Activated T-cell treated with anti-CD3 and anti-CD28 coated beads, Interleukin-2, amount 50 U/mL, for 72 hours (primary cell): ENCODE results near the gene FGFR3. TPM values are rescaled to one million over a fixed set of nuclear protein-coding genes. Genes with fewer than 3 reads are reported as not detected.

Source experiments
- ATAC-seq, 2 donors: fragments of 150-1000 bp; cut with Tn5 transposase; replicated peaks in 1 of 2; 2 replicates each; pipeline ENCODE4 v1.10.0; 2021; ENCODE audit warnings: moderate library complexity in 2 of 2, mild to moderate bottlenecking in 1 of 2
- DNase-seq, 2 donors: peaks; one replicate each; pipeline ENCODE4 v3.0.0; 2021 to 2022; ENCODE audit warnings: mixed read lengths in 1 of 2
- H3K27ac Mint-ChIP-seq: one replicate; pipeline ENCODE4 v1.8.0; 2022; ENCODE audit warnings: mild to moderate bottlenecking, moderate library complexity, mixed read lengths
- H3K27me3 Mint-ChIP-seq: one replicate; pipeline ENCODE4 v1.8.0; 2022; ENCODE audit warnings: low read depth, mixed read lengths
- H3K36me3 Mint-ChIP-seq, 2 donors: one replicate each; pipeline ENCODE4 v1.8.0; 2022; ENCODE audit warnings: mixed read lengths in 2 of 2, mild to moderate bottlenecking in 1 of 2; ENCODE audit not compliant: insufficient read depth in 2 of 2
- H3K4me1 Mint-ChIP-seq: one replicate; pipeline ENCODE4 v1.8.0; 2022; ENCODE audit warnings: low read depth, mixed read lengths
- H3K4me3 Mint-ChIP-seq, 2 donors: one replicate each; pipeline ENCODE4 v1.8.0; 2022; ENCODE audit warnings: mild to moderate bottlenecking in 2 of 2, mixed read lengths in 2 of 2, moderate library complexity in 2 of 2
- H3K9me3 Mint-ChIP-seq, 2 donors: one replicate each; pipeline ENCODE4 v1.8.0; 2022; ENCODE audit warnings: mixed read lengths in 2 of 2
- total RNA-seq, 2 donors: library from RNA; stranded (reverse); gene quantifications; one replicate each; pipeline ENCODE4 v1.2.3, GENCODE V29; 2022

FGFR3 gene
- total RNA-seq, 2 donors from 2014 or later, result 0.36 TPM; not detected in 1

DNA sequence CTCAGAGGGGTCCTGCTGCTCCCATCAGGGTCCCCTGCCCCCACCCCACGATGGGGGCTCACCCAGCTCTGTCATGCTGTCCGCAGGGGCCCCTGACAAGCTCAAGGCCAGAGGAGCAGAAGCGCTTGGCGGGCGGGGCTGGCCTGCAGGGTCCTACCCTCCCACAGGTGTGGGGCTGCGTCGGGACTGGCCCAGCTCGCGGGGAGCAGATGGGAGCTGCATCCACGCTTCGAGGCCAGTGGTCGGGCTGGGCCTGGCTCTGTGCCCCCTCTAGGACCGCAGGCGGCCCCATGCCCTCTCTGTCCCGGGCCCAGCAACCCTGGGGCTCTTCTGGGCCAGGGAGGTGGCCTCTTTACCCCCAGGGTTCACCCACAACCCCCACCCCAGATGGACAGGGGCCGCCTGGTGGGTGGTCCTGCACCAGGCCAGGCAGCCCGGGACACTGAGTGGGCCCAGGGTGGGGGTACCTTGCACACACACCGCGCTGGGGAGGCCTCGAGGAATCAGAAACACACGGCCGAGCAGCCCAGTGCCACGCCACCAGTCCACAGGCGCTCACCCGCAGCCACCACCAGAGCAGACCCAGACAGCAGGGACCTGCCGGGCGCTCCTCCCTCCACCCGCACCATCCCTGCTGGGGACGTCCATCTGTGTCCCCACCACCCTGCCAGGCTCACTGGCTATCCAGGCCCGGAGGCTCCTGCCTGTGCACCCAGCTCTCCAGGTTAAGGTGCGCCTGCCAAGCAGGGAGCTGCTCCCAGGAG is 41.8 kb upstream of the FGFR3 start:
- H3K27me3 Mint-ChIP-seq, result no peaks in the 10 kb centered on the region
- no peaks in the 10 kb centered on the region for H3K36me3 Mint-ChIP-seq
- no peaks in the 10 kb centered on the region for H3K9me3 Mint-ChIP-seq
- ATAC-seq, result no peak
- DNase-seq, result no peak
- H3K4me1 Mint-ChIP-seq, result no peaks in the 10 kb centered on the region
- no peak overlapping the region for H3K4me3 Mint-ChIP-seq
- H3K27ac Mint-ChIP-seq, result no peak overlapping the region

GRCh38 chr4:1751919-1752283 is 41.2 kb upstream of the FGFR3 start:
- no peaks in the 10 kb centered on the region for H3K27me3 Mint-ChIP-seq
- H3K9me3 Mint-ChIP-seq, result no peaks in the 10 kb centered on the region

GRCh38 chr4:1752284-1753041 is 40.6 kb upstream of the FGFR3 start:
- Mint-ChIP-seq H3K4me3 (peak overlapping the region in 1 of 2 donors; percentile 27), H3K27ac (no peak overlapping the region), H3K4me1 (no peaks in the 10 kb centered on the region), H3K36me3 (no peaks in the 10 kb centered on the region), H3K9me3 (no peaks in the 10 kb centered on the region), H3K27me3 (no peaks in the 10 kb centered on the region)
- peak; percentile 26 to 32 for ATAC-seq
- DNase-seq, result peak; percentile 49 to 57

More at GRCh38 chr4:1751919-1752283, 41.2 kb upstream of the FGFR3 start:
- Mint-ChIP-seq H3K4me1 (no peaks in the 10 kb centered on the region), H3K36me3 (no peaks in the 10 kb centered on the region), H3K4me3 (no peak overlapping the region), H3K27ac (no peak overlapping the region)
- no peak for ATAC-seq
- no peak for DNase-seq

DNA sequence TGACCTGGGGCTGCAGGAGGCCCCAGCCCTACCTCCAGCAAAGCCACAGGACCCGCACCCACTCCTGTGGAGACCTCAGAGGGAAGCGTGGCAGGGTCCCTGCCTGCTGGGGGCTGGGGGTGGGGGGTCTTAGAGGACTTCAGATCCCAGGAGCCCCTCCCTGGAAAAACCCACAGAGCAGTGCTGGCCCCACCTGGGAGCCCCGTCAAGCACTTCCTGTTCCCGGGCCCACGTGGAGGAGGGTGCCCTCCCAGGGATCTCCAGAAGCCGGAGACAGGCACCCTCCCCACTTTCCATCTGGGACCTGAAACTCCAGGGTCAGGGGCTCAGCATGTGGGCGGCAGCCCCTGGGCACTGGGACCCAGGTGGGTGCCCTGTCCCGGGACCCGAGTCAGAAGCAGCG is 39.8 kb upstream of the FGFR3 start:
- H3K9me3 Mint-ChIP-seq, result no peaks in the 10 kb centered on the region
- no peaks in the 10 kb centered on the region for H3K27me3 Mint-ChIP-seq
- no peak overlapping the region for H3K27ac Mint-ChIP-seq
- no peaks in the 10 kb centered on the region for H3K4me1 Mint-ChIP-seq
- no peak overlapping the region for H3K4me3 Mint-ChIP-seq
- ATAC-seq, result no peak
- H3K36me3 Mint-ChIP-seq, result no peaks in the 10 kb centered on the region
- DNase-seq, result no peak

DNA sequence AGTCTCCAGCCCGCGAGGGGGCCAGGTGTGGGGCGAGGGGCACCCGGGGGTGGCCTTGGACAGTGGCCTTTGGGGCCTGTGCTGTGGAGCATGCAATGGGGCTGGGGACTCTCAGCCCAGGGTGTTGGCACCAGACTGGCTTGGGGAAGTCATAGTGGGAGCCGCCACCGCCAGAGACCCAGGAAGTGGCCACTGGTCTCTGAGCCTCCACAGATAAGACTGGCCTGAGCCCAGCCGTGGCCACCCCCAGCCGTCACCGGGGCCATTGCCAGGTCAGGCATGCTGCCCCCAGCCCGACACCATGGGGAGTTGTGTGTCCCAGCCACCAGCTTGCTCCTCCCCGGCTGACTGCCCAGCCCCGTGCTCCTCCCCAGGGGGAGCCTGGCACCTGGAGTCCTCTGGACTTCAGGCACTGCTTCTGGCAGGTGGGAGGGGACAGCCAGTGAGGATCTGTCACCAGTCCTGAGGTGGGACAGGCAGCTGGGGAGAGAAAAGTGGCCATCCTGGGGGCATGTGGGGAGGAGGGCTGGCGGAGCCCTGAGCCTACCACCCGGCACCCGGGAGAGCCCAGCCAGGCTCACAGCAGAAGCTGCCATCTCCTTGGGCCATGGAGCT is 39.3 kb upstream of the FGFR3 start:
- DNase-seq, result no peak
- H3K27ac Mint-ChIP-seq, result no peak overlapping the region
- H3K36me3 Mint-ChIP-seq, result no peaks in the 10 kb centered on the region
- no peaks in the 10 kb centered on the region for H3K9me3 Mint-ChIP-seq
- H3K27me3 Mint-ChIP-seq, result no peaks in the 10 kb centered on the region
- ATAC-seq, result no peak
- no peak overlapping the region for H3K4me3 Mint-ChIP-seq
- no peaks in the 10 kb centered on the region for H3K4me1 Mint-ChIP-seq

GRCh38 chr4:1754336-1754735 is 38.8 kb upstream of the FGFR3 start:
- DNase-seq (no peak), ATAC-seq (no peak)
- no peaks in the 10 kb centered on the region for H3K36me3 Mint-ChIP-seq
- no peak overlapping the region for H3K27ac Mint-ChIP-seq
- no peaks in the 10 kb centered on the region for H3K9me3 Mint-ChIP-seq
- H3K27me3 Mint-ChIP-seq, result no peaks in the 10 kb centered on the region
- no peak overlapping the region for H3K4me3 Mint-ChIP-seq
- no peaks in the 10 kb centered on the region for H3K4me1 Mint-ChIP-seq

DNA sequence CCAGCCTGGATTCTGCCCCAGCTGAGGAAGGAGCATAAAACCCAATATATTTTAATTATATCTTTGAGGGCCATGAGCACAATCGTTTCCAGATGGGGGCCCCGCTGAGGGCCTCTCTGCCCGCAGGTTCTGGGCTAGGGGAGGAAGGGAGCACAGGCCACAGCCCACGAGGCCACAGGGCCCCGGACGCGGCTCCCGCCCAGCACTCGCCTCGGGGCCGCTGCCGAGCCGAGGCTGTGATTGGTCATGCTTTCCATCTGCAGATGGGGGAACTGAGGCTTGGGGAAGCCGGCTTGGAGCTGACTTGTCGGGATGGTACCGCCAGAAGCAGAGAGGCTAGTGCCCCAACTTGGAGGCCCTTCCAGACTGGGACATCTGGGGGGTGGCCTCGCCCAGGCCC is 37.8 kb upstream of the FGFR3 start:
- Mint-ChIP-seq H3K4me3 (no peak overlapping the region), H3K4me1 (no peaks in the 10 kb centered on the region), H3K36me3 (no peaks in the 10 kb centered on the region), H3K27me3 (no peaks in the 10 kb centered on the region), H3K9me3 (no peaks in the 10 kb centered on the region), H3K27ac (no peak overlapping the region)
- DNase-seq (no peak), ATAC-seq (no peak)

DNA sequence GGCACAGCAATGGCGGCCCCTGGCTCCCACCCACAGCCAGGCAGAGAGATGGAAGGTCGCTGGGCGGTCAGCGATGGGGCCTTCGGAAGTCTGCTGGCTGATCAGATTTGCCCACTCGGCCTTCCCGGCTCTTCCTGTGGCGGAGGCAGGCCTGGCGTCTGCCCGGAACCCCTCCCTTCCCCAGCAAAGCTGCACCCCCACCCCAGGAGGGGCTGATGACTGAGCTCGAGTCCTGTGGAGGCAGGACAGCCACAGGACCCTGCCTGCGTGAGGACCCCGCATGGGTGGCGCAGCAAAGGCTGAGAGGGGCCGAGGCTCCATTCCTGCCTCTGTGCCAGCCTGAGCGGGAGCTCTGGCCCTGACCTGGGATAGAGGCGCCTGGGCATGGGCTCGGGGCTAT is 37.0 kb upstream of the FGFR3 start:
- ATAC-seq (no peak), DNase-seq (no peak)
- H3K4me3 Mint-ChIP-seq, result no peak overlapping the region
- H3K9me3 Mint-ChIP-seq, result no peaks in the 10 kb centered on the region
- H3K27ac Mint-ChIP-seq, result no peak overlapping the region
- no peaks in the 10 kb centered on the region for H3K36me3 Mint-ChIP-seq
- no peaks in the 10 kb centered on the region for H3K4me1 Mint-ChIP-seq
- no peaks in the 10 kb centered on the region for H3K27me3 Mint-ChIP-seq

- no peaks in the 10 kb centered on the region for H3K36me3 Mint-ChIP-seq
These were observed 36.0 kb upstream of the FGFR3 start for GRCh38 chr4:1756893-1757779.

GRCh38 chr4:1757836-1758235 is 35.3 kb upstream of the FGFR3 start:
- H3K4me1 Mint-ChIP-seq, result peaks cover 4% of the 10 kb centered on the region
- H3K4me3 Mint-ChIP-seq, result no peak overlapping the region
- DNase-seq, result no peak
- H3K27me3 Mint-ChIP-seq, result peaks cover 6% of the 10 kb centered on the region
- H3K27ac Mint-ChIP-seq, result no peak overlapping the region
- ATAC-seq, result no peak
- H3K36me3 Mint-ChIP-seq, result no peaks in the 10 kb centered on the region
- H3K9me3 Mint-ChIP-seq, result no peaks in the 10 kb centered on the region

More at GRCh38 chr4:1756893-1757779, 36.0 kb upstream of the FGFR3 start:
- DNase-seq (no peak), ATAC-seq (no peak)
- Mint-ChIP-seq H3K27ac (no peak overlapping the region), H3K27me3 (no peaks in the 10 kb centered on the region), H3K4me1 (peaks cover under 1% of the 10 kb centered on the region), H3K9me3 (no peaks in the 10 kb centered on the region), H3K4me3 (no peak overlapping the region)

GRCh38 chr4:1758306-1759121 is 34.6 kb upstream of the FGFR3 start:
- Mint-ChIP-seq H3K27ac (no peak overlapping the region), H3K27me3 (peaks cover 6% of the 10 kb centered on the region), H3K9me3 (no peaks in the 10 kb centered on the region), H3K4me1 (peaks cover 4% of the 10 kb centered on the region), H3K36me3 (no peaks in the 10 kb centered on the region), H3K4me3 (no peak overlapping the region)
- ATAC-seq, result no peak
- no peak for DNase-seq

DNA sequence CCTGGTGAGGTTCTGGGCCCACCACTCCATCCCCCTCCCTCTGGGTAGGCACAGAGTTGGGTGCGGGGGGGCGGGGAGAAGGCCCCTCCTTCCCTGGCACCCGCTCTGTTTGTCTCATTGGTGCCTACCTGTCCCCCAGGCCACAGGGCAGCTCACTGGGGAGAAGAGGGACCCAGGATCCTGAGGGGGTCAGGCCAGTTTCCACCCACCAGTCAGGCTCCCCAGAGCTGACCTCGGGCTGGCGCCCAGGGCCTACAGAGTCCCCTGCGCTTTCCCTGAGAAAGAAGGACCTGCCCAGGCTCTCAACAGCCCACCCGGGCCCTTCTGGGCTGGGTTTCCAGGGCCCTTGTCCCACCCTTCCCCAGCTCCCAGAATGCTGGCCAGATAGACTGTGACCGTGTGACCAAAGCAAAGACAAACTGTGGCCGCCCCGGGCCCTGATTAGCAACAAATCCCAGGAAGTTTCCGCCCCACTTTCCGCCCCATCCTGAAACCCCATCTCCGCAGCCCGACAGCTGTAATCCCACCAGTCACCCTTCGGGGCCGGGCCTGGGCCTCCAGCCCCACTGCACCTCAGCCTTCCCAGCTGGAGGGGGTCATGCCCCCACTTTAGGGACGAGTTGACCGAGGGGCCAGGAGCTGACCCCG is 33.8 kb upstream of the FGFR3 start:
- no peak overlapping the region for H3K4me3 Mint-ChIP-seq
- ATAC-seq, result no peak
- H3K36me3 Mint-ChIP-seq, result no peaks in the 10 kb centered on the region
- H3K27ac Mint-ChIP-seq, result no peak overlapping the region
- no peak for DNase-seq
- no peaks in the 10 kb centered on the region for H3K9me3 Mint-ChIP-seq
- H3K27me3 Mint-ChIP-seq, result peaks cover 6% of the 10 kb centered on the region
- H3K4me1 Mint-ChIP-seq, result peaks cover 4% of the 10 kb centered on the region
